ENCODE results near the gene LRP1B. TPM values are rescaled to one million over a fixed set of nuclear protein-coding genes. Genes with fewer than 3 reads are reported as not detected.

Gene LRP1B
- total and polyA plus RNA-seq, 2 donors (not counting 1 experiment from before 2014, with no cell fraction given), result not detected

GRCh38 chr2:140316345-140316744, 1814.5 kb downstream of the LRP1B start:
- DNase-seq, result no peak
- H3K4me1 ChIP-seq (ENCODE audit: control insufficient read depth in 2 of 2, insufficient read depth in 2 of 2, low read length in 2 of 2), result no peaks in the 10 kb centered on the region
- H3K9ac ChIP-seq (ENCODE audit: low read length), result no peak overlapping the region
- Mint-ChIP-seq H3K9me3 (ENCODE audit: insufficient read depth) (peaks cover 2% of the 10 kb centered on the region), H3K27ac (no peak overlapping the region), H3K4me1 (no peaks in the 10 kb centered on the region), H3K4me3 (no peak overlapping the region), H3K27me3 (no peaks in the 10 kb centered on the region)
- ChIA-PET POLR2A (no interaction called here), CTCF (no interaction called here)
- no peaks in the 10 kb centered on the region for H3K9me3 ChIP-seq (ENCODE audit: control extremely low read depth in 1 of 3, control insufficient read depth in 2 of 3, insufficient read depth in 1 of 3, low read length in 2 of 3)
- no peaks in the 10 kb centered on the region for H3K36me3 ChIP-seq (replicated peaks in 1 of 2; ENCODE audit: control extremely low read depth in 1 of 2, control insufficient read depth in 1 of 2, extremely low read depth in 1 of 2, insufficient read depth in 2 of 2, low read length in 1 of 2)
- H3K79me2 ChIP-seq (ENCODE audit: control insufficient read depth, insufficient read depth, low read length), result no peaks in the 10 kb centered on the region
- no CpG with 5 or more reads among the region's 3 CpGs for WGBS (ENCODE audit: insufficient coverage)
- H2AFZ ChIP-seq (ENCODE audit: insufficient read depth, low read depth, low read length, poor library complexity, severe bottlenecking), result no peak overlapping the region
- intact Hi-C loops (cut with micrococcal nuclease), result no loop called here
- H3K27ac ChIP-seq (ENCODE audit: low read length in 2 of 2), result no peak overlapping the region
- H3K4me2 ChIP-seq (replicated peaks; ENCODE audit: low read depth, low read length, poor library complexity, severe bottlenecking), result no peak overlapping the region
- TF ChIP-seq CTCF (IDR thresholded peaks at IDR 0.05) (no peak), EZH2 (IDR thresholded peaks at IDR 0.05; ENCODE audit: borderline replicate concordance, insufficient read depth, low read depth, low read length, poor library complexity, severe bottlenecking) (no peak)
- H4K20me1 ChIP-seq (ENCODE audit: control insufficient read depth, insufficient read depth, low read length, poor library complexity, severe bottlenecking), result no peaks in the 10 kb centered on the region
- no peak overlapping the region for H3K4me3 ChIP-seq (ENCODE audit: control extremely low read depth in 1 of 5, extremely low read depth in 1 of 5, insufficient read depth in 1 of 5, low read depth in 2 of 5, low read length in 4 of 5)
- no peaks in the 10 kb centered on the region for H3K27me3 ChIP-seq (replicated peaks in 1 of 4; ENCODE audit: control extremely low read depth in 1 of 4, control insufficient read depth in 3 of 4, insufficient read depth in 4 of 4, low read length in 3 of 4)
- no peak for ATAC-seq (ENCODE audit: low read depth)

- Histone ChIP-seq H3K9me3 (ENCODE audit: control extremely low read depth in 1 of 3, control insufficient read depth in 2 of 3, insufficient read depth in 1 of 3, low read length in 2 of 3) (no peaks in the 10 kb centered on the region), H3K27ac (ENCODE audit: low read length in 2 of 2) (no peak overlapping the region), H2AFZ (ENCODE audit: insufficient read depth, low read depth, low read length, poor library complexity, severe bottlenecking) (no peak overlapping the region), H3K27me3 (replicated peaks in 1 of 4; ENCODE audit: control extremely low read depth in 1 of 4, control insufficient read depth in 3 of 4, insufficient read depth in 4 of 4, low read length in 3 of 4) (no peaks in the 10 kb centered on the region), H3K36me3 (replicated peaks in 1 of 2; ENCODE audit: control extremely low read depth in 1 of 2, control insufficient read depth in 1 of 2, extremely low read depth in 1 of 2, insufficient read depth in 2 of 2, low read length in 1 of 2) (no peaks in the 10 kb centered on the region), H3K4me3 (ENCODE audit: control extremely low read depth in 1 of 5, extremely low read depth in 1 of 5, insufficient read depth in 1 of 5, low read depth in 2 of 5, low read length in 4 of 5) (no peak overlapping the region), H3K4me1 (ENCODE audit: control insufficient read depth in 2 of 2, insufficient read depth in 2 of 2, low read length in 2 of 2) (no peaks in the 10 kb centered on the region), H3K4me2 (replicated peaks; ENCODE audit: low read depth, low read length, poor library complexity, severe bottlenecking) (no peak overlapping the region), H4K20me1 (ENCODE audit: control insufficient read depth, insufficient read depth, low read length, poor library complexity, severe bottlenecking) (no peaks in the 10 kb centered on the region), H3K79me2 (ENCODE audit: control insufficient read depth, insufficient read depth, low read length) (no peaks in the 10 kb centered on the region), H3K9ac (ENCODE audit: low read length) (no peak overlapping the region)
- H3K4me3 Mint-ChIP-seq, result no peak overlapping the region
- TF ChIP-seq CTCF (IDR thresholded peaks at IDR 0.05) (no peak), EZH2 (IDR thresholded peaks at IDR 0.05; ENCODE audit: borderline replicate concordance, insufficient read depth, low read depth, low read length, poor library complexity, severe bottlenecking) (no peak)
- H3K27ac Mint-ChIP-seq, result no peak overlapping the region
- peaks cover 2% of the 10 kb centered on the region for H3K9me3 Mint-ChIP-seq (ENCODE audit: insufficient read depth)
- DNase-seq (no peak), ATAC-seq (ENCODE audit: low read depth) (no peak)
- H3K27me3 Mint-ChIP-seq, result no peaks in the 10 kb centered on the region
- WGBS (ENCODE audit: insufficient coverage), result no CpG with 5 or more reads among the region's 1 CpG
- H3K4me1 Mint-ChIP-seq, result no peaks in the 10 kb centered on the region
- POLR2A ChIA-PET, result no interaction called here
- CTCF ChIA-PET, result no interaction called here
- intact Hi-C loops (cut with micrococcal nuclease), result no loop called here
Measured at GRCh38 chr2:140311905-140312304, 1818.9 kb downstream of the LRP1B start.
